ENCODE data around the gene NOTCH2.
"Not testable (repeated sequence)": the region's sequence is repeated elsewhere in the genome, so short reads cannot be mapped to it uniquely, and the experiment has no call there.

DNA sequence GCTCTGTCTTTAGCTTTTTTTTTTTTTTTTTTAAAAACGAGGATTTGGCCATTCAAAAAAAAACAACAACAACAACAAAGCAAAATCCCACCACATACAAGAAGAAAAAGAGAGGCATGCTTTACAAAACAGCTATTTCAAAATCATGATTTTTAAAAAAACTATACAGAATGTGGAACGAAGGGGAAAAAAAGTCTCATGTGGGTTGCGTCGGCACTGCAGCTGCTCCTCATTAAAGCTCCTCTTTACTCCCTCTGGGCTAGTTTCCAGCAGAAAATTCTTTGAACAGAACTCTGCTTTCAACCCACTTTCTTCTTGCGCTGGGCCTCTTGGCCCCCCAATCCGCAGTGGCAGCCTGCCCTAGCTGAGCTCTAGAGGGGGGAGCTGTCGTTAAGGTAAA, 54.5 kb downstream of the NOTCH2 start:
- TF ChIP-seq, protein P1, sequence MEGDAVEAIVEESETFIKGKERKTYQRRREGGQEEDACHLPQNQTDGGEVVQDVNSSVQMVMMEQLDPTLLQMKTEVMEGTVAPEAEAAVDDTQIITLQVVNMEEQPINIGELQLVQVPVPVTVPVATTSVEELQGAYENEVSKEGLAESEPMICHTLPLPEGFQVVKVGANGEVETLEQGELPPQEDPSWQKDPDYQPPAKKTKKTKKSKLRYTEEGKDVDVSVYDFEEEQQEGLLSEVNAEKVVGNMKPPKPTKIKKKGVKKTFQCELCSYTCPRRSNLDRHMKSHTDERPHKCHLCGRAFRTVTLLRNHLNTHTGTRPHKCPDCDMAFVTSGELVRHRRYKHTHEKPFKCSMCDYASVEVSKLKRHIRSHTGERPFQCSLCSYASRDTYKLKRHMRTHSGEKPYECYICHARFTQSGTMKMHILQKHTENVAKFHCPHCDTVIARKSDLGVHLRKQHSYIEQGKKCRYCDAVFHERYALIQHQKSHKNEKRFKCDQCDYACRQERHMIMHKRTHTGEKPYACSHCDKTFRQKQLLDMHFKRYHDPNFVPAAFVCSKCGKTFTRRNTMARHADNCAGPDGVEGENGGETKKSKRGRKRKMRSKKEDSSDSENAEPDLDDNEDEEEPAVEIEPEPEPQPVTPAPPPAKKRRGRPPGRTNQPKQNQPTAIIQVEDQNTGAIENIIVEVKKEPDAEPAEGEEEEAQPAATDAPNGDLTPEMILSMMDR (IDR thresholded peaks at IDR 0.05 in 4 of 5, conservative IDR thresholded peaks at IDR 0.05 in 1 of 5), result not testable (repeated sequence)
- TF ChIP-seq POLR2A (IDR thresholded peaks at IDR 0.05), result not testable (repeated sequence)

Data from gastrocnemius medialis (tissue), 4 donors.